HCT116 (cell line): Measurements from ENCODE around the gene CCSER1. TPM values are rescaled to one million over a fixed set of nuclear protein-coding genes. Genes with fewer than 3 reads are reported as not detected.

ENCODE experiments used
- ATAC-seq: fragments of 200-7000 bp; cut with Tn5 transposase; 2 replicates; pipeline ENCODE4 v1.9.1; 2020; ENCODE audit warnings: mild to moderate bottlenecking, moderate library complexity
- BruUV-seq: library from RNA; stranded (reverse); fragments of 400-500 nt; replicated peaks from 2 replicates; lab custom pipeline; 2021; lab: Mats Ljungman, UMichigan
- CTCF ChIA-PET: fragments of 300-600 bp; sonication (Branson Sonifier 250); formaldehyde crosslinking; loops from one replicate; lab custom pipeline; 2021; ENCODE audit warnings: antibody characterized with exemption; lab: Charles Lee
- POLR2A ChIA-PET: fragments of 300-600, 350-600 bp; sonication (Branson Sonifier 250); formaldehyde crosslinking; loops from one replicate; lab custom pipeline; 2021; ENCODE audit warnings: antibody characterized with exemption; lab: Charles Lee
- RAD21 ChIA-PET, 2 experiments: fragments of 300-600 bp; sonication (Branson Sonifier 250); formaldehyde crosslinking; loops; one replicate each; lab custom pipeline; 2023; ENCODE audit warnings: low total read pairs in 2 of 2; ENCODE audit not compliant: uncharacterized antibody in 2 of 2, unreplicated experiment in 2 of 2, low non-redundant PET in 1 of 2; lab: Charles Lee
- DNase-seq: peaks from one replicate; pipeline ENCODE4 v3.0.0-alpha.2; 2010; ENCODE audit warnings: low read depth, low spot score
- H2AFZ ChIP-seq: fragments of 200-600 bp; shearing (Covaris generic), sonication (generic); 2 replicates; pipeline ENCODE4 v1.6.1; 2017; ENCODE audit warnings: low read depth, mixed run types, mixed read lengths, antibody characterized with exemption, low read length; ENCODE audit not compliant: poor library complexity, severe bottlenecking
- H3K27ac ChIP-seq: 2 replicates; pipeline ENCODE4 v1.5.1; 2012; ENCODE audit warnings: low read depth, low read length
- H3K27me3 ChIP-seq: fragments of 200-600 bp; sonication (generic); 2 replicates; pipeline ENCODE4 v1.6.1; 2016; ENCODE audit warnings: mixed run types, low read length, mixed read lengths; ENCODE audit not compliant: insufficient read depth
- H3K36me3 ChIP-seq, 2 experiments: fragments of 200-500 bp in 1 of 2; fragments of 200-600 bp in 1 of 2; sonication (Bioruptor generic) in 1 of 2; sonication (generic) in 1 of 2; 2 replicates each; pipeline versions ENCODE4 v1.5.1 to v1.6.1; 2014 to 2016; ENCODE audit warnings: low read length in 2 of 2, inconsistent platforms in 1 of 2, mixed read lengths in 1 of 2, mixed run types in 1 of 2; ENCODE audit not compliant: insufficient read depth in 2 of 2, control insufficient read depth in 1 of 2
- H3K4me1 ChIP-seq, 2 experiments: fragments of 200-600 bp in 1 of 2; sonication (generic) in 1 of 2; 2 replicates each; pipeline versions ENCODE4 v1.5.1 to v1.6.1; 2012 to 2017; ENCODE audit warnings: low read length in 2 of 2, inconsistent platforms in 1 of 2, mild to moderate bottlenecking in 1 of 2, mixed read lengths in 1 of 2, mixed run types in 1 of 2, moderate library complexity in 1 of 2; ENCODE audit not compliant: insufficient read depth in 2 of 2, control insufficient read depth in 1 of 2
- H3K4me2 ChIP-seq: fragments of 200-600 bp; sonication (generic); 2 replicates; pipeline ENCODE4 v1.6.1; 2017; ENCODE audit warnings: mixed run types, low read length, mixed read lengths
- H3K4me3 ChIP-seq, 2 experiments: fragments of 200-600 bp in 1 of 2; sonication (generic) in 1 of 2; replicated peaks in 1 of 2; 2 replicates each; pipeline ENCODE4 v1.5.1; 2011 to 2016; ENCODE audit warnings: low read length in 2 of 2, control low read depth in 1 of 2, low read depth in 1 of 2, mild to moderate bottlenecking in 1 of 2, mixed read lengths in 1 of 2, mixed run types in 1 of 2
- H3K79me2 ChIP-seq: fragments of 200-600 bp; sonication (generic); 2 replicates; pipeline ENCODE4 v1.6.1; 2017; ENCODE audit warnings: mild to moderate bottlenecking, mixed run types, low read length, moderate library complexity, mixed read lengths; ENCODE audit not compliant: insufficient read depth
- H3K9ac ChIP-seq: fragments of 200-600 bp; sonication (generic); 2 replicates; pipeline ENCODE4 v1.6.1; 2016; ENCODE audit warnings: low read length, mixed read lengths
- H3K9me2 ChIP-seq: fragments of 200-600 bp; sonication (generic), shearing (Covaris generic); 2 replicates; pipeline ENCODE4 v1.6.1; 2017; ENCODE audit warnings: mixed run types, mild to moderate bottlenecking, moderate library complexity; ENCODE audit not compliant: insufficient read depth
- H3K9me3 ChIP-seq, 2 experiments: fragments of 200-500 bp in 1 of 2; fragments of 200-600 bp in 1 of 2; sonication (Bioruptor generic) in 1 of 2; sonication (generic) in 1 of 2; 2 replicates each; pipeline ENCODE4 v1.6.1; 2014 to 2017; ENCODE audit warnings: low read length in 2 of 2, mixed read lengths in 2 of 2, inconsistent platforms in 1 of 2, low read depth in 1 of 2, mild to moderate bottlenecking in 1 of 2, mixed run types in 1 of 2, moderate library complexity in 1 of 2; ENCODE audit not compliant: control insufficient read depth in 1 of 2, insufficient read depth in 1 of 2
- H4K20me1 ChIP-seq: fragments of 200-600 bp; sonication (generic), shearing (Covaris generic); 2 replicates; pipeline ENCODE4 v1.6.1; 2017; ENCODE audit warnings: mixed run types, mild to moderate bottlenecking, moderate library complexity; ENCODE audit not compliant: insufficient read depth
- ATF3 ChIP-seq: IDR thresholded peaks from 2 replicates; pipeline ENCODE4 v1.6.1; 2012
- CBX3 ChIP-seq: IDR thresholded peaks from 2 replicates; pipeline ENCODE4 v1.6.1; 2012; ENCODE audit warnings: low read depth
- EGR1 ChIP-seq: IDR thresholded peaks from 2 replicates; pipeline ENCODE4 v1.6.1; 2012; ENCODE audit warnings: low read depth
- ELF1 ChIP-seq: IDR thresholded peaks from 2 replicates; pipeline ENCODE4 v1.6.1; 2012; ENCODE audit warnings: low read depth, borderline replicate concordance
- EZH2 ChIP-seq: fragments of 200-600 bp; sonication (generic); IDR thresholded peaks from 2 replicates; pipeline ENCODE4 v1.6.1; 2017; ENCODE audit warnings: antibody characterized with exemption, mixed run types
- EZH2phosphoT487 ChIP-seq: fragments of 200-600 bp; IDR thresholded peaks from 2 replicates; pipeline ENCODE4 v1.6.1; 2018; ENCODE audit warnings: antibody characterized with exemption, borderline replicate concordance
- FOSL1 ChIP-seq: IDR thresholded peaks from 2 replicates; pipeline ENCODE4 v1.6.1; 2012; ENCODE audit warnings: low read depth
- JUND ChIP-seq: IDR thresholded peaks from 2 replicates; pipeline ENCODE4 v1.6.1; 2012
- MAX ChIP-seq: IDR thresholded peaks from 2 replicates; pipeline ENCODE4 v1.6.1; 2012
- POLR2AphosphoS5 ChIP-seq: IDR thresholded peaks from 2 replicates; pipeline ENCODE4 v1.6.1; 2011; ENCODE audit warnings: mild to moderate bottlenecking, low read depth, low read length, moderate library complexity
- RAD21 ChIP-seq: IDR thresholded peaks from 2 replicates; pipeline ENCODE4 v1.6.1; 2012; ENCODE audit warnings: low read depth, mild to moderate bottlenecking
- SP1 ChIP-seq: IDR thresholded peaks from 2 replicates; pipeline ENCODE4 v1.6.1; 2012; ENCODE audit warnings: low read depth
- SRF ChIP-seq: IDR thresholded peaks from 2 replicates; pipeline ENCODE4 v1.6.1; 2012; ENCODE audit warnings: low read depth
- TCF7L2 ChIP-seq: IDR thresholded peaks from 2 replicates; pipeline ENCODE4 v1.7.0; 2011; ENCODE audit warnings: borderline replicate concordance, inconsistent platforms; ENCODE audit not compliant: insufficient read depth, insufficient read length; ENCODE audit errors: extremely low read depth
- ZBTB33 ChIP-seq: IDR thresholded peaks from 2 replicates; pipeline ENCODE4 v1.6.1; 2011; ENCODE audit warnings: mild to moderate bottlenecking, low read length, moderate library complexity; ENCODE audit not compliant: insufficient replicate concordance; ENCODE audit errors: extremely low read depth
- ZFX ChIP-seq: fragments of 450-650 bp; IDR thresholded peaks from 2 replicates; pipeline ENCODE4 v1.6.1; 2017
- ZNF274 ChIP-seq: fragments of 200-500 bp; sonication (Bioruptor generic); IDR thresholded peaks from 2 replicates; pipeline ENCODE4 v1.6.1; 2014; ENCODE audit warnings: mild to moderate bottlenecking, low read depth, low read length, inconsistent platforms
- intact Hi-C: fragments of 100-400 bp; cut with micrococcal nuclease; formaldehyde crosslinking; loops from 2 replicates; pipeline ENCODE4 v1.10.0; 2022
- total RNA-seq: library from RNA; stranded (reverse); gene quantifications from one replicate; pipeline ENCODE4 v1.2.1, GENCODE V29; 2021; ENCODE audit not compliant: unreplicated experiment

CCSER1 gene
- total RNA-seq, 1 experiment from 2014 or later = 6.7 TPM

GRCh38 chr4:90602726-90603125 lies 475.5 kb downstream of the CCSER1 start:
- Histone ChIP-seq H3K4me2 (no peak overlapping the region), H3K4me3 (no peak overlapping the region), H3K9me2 (no peaks in the 10 kb centered on the region), H3K36me3 (no peaks in the 10 kb centered on the region), H3K79me2 (no peaks in the 10 kb centered on the region), H3K9me3 (no peaks in the 10 kb centered on the region), H3K27ac (no peak overlapping the region), H3K27me3 (no peaks in the 10 kb centered on the region), H3K4me1 (no peaks in the 10 kb centered on the region), H4K20me1 (no peaks in the 10 kb centered on the region), H2AFZ (no peak overlapping the region), H3K9ac (no peak overlapping the region)
- POLR2A ChIA-PET = no interaction called here
- CTCF ChIA-PET = no interaction called here
- RAD21 ChIA-PET = no interaction called here
- TF ChIP-seq ATF3 (no peak), ZBTB33 (no peak), JUND (no peak), SRF (no peak), EGR1 (no peak), TCF7L2 (no peak), SP1 (no peak), ZNF274 (no peak), EZH2phosphoT487 (no peak), ZFX (no peak), MAX (no peak), FOSL1 (no peak), RAD21 (no peak), CBX3 (no peak), ELF1 (no peak), POLR2AphosphoS5 (no peak), EZH2 (no peak)
- ATAC-seq (no peak), DNase-seq (no peak)
- no TSS peak for BruUV-seq
- intact Hi-C loops = no loop called here
